ENCODE data around the gene WFDC12.

The WFDC12 gene

GRCh38 chr20:45087814-45088213, 36.5 kb downstream of the WFDC12 start:
- no peak for DNase-seq

DNA sequence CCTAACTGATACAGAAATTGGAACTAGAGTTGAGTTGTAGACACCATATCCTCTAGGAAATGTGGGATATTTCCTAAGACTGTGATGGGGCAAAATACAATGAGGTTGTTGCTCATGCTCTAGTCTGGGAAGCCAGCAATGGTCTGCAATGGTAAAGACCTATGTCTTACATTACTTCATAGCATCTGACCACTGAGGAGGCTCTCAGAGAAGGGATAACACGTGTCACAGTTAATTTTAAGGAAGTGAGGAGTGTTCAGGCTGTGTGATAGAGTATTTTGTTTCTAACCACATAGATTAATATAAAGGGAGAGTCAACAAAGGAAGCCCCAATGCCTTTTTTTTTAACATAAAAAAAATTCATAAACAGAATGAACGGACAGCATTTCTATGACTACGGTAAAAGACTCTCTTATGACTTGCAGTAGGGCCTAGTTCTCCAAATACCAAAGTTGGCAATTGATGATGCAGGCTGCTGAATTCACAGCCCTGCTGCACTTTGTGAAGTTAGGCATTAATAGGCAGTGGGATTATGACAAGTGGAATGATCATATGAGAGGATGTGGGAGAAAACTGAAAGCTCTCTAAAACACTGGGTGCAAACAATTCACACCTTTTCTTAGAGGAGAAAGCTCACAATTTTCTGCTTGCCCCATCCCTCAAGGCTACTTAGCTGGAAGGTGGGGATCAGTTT, 37.0 kb downstream of the WFDC12 start:
- no peak for DNase-seq

DNA sequence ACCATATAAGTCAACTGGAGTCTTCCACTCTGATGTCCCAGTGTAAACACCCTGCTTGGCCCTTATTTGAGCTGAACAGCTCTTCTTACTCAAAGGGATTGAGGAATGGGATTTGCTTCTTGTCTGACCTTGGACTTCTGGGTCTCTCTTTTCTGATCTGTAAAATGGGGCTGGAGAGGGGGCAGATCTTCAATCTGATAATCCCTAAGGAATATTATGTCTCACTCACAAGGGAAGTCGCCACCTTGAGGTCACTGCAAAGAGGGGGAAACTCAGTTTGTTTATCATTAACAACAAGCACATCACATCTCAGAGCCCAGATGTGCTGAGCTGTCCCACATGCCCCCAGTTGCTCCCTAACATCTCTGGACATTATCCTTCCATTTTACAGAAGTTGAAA, 38.4 kb downstream of the WFDC12 start:
- no peak for DNase-seq

GRCh38 chr20:45085289-45085688, 39.0 kb downstream of the WFDC12 start:
- no peak for DNase-seq

DNA sequence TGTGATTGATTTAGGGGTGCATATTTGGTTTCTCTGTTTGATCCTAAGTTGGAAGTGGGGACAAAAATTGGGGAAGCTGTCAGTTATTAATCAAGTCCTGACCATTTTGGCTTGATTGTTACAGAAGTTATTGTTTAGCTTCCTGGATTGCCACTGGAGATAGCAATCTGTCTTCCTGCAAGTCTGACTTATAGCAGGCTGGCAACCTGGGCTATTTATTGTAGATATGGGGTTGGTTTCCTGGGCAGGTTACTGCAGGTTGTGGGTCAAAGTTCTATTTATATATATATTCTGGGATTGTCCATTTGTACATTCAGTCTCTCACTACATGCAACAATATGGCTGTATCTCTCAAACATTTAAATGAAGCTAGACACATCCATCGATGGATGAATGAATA, 41.1 kb downstream of the WFDC12 start:
- DNase-seq: no peak

- no peak for DNase-seq
These were observed 41.8 kb downstream of the WFDC12 start for GRCh38 chr20:45082468-45082867.

DNA sequence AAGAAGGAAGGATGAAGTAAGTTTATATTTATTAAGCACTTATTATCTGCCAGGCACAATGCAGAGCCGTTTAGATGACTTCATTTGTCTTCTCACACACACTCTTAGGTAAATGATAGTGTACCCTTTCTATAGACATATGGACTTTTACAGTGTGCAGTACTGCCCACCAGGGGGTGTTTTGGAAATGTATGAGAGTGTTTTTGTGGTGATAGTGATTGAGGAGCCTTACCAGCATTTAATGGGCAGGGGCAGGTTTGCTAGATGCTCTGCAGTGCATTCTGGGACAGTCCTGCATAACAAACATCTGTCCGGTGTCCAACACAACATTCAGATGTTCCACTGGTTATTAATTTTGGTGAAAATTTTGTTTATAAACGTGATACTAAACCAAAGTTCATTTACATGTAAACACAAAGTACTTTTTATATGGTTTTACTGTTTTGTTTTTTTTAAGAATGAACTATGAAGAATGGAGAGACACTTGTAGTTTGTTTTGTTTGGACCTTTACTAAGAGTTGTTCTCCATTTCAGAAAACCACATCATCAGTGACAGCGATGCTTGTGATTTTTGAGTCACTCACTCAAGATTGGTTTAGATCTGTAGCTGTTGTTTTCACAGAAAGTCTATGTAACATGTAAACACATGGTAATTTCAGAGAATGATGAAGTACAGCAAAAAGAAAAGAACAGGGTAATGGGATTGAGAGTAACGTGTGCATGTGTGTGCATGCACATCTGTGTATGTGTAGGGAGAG, 43.2 kb downstream of the WFDC12 start:
- DNase-seq: no peak

DNA sequence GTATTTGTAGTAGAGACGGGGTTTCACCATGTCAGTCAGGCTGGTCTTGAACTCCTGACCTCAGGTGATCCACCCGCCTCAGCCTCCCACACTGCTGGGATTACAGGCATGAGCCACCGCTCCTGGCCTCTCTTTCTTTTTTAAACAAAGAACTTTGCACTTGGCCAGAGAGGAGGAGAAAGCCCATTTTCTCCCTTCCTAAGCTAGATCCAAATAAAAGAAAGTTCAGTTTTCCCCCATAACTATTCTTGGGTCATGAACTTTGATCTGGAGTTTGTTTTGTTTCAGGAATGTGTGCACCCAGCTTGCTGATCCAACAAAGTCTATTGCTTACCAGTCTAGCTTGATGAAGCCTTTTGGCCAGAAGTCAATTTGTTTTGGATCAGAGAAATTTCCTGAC, 46.7 kb downstream of the WFDC12 start:
- DNase-seq: no peak

Data from KG1 (cell line).